A549 (cell line): ENCODE data around the gene CASTOR1.

Experiments
- BCL3 ChIP-seq: fragments of >200 bp; sonication (Bioruptor Twin); formaldehyde crosslinking; IDR thresholded peaks from 3 replicates; pipeline ENCODE4 v1.6.1; 2016
- CBX8 ChIP-seq: fragments of 200-600 bp; sonication (generic); IDR thresholded peaks from 2 replicates; pipeline ENCODE4 v1.6.1; 2016
- EP300 ChIP-seq, 2 experiments: fragments of >200 bp; sonication (Bioruptor Twin); formaldehyde crosslinking; IDR thresholded peaks; 2 replicates in 1 of 2; 3 replicates in 1 of 2; pipeline ENCODE4 v1.6.1; 2016 to 2017
- HDAC2 ChIP-seq: fragments of 200-600 bp; sonication (generic); IDR thresholded peaks from 2 replicates; pipeline ENCODE4 v1.6.1; 2016
- MAFK ChIP-seq: fragments of 450-650 bp; IDR thresholded peaks from 2 replicates; pipeline ENCODE4 v1.6.1; 2014; ENCODE audit not compliant: partially characterized antibody
- MAX ChIP-seq: IDR thresholded peaks from 2 replicates; pipeline ENCODE4 v1.6.1; 2012
- POLR2A ChIP-seq: IDR thresholded peaks from 2 replicates; pipeline ENCODE4 v1.6.1; 2012; ENCODE audit warnings: mild to moderate bottlenecking, low read length
- RNF2 ChIP-seq: fragments of 200-600 bp; sonication (generic); IDR thresholded peaks from 2 replicates; pipeline ENCODE4 v1.6.1; 2016; ENCODE audit warnings: low read depth, mild to moderate bottlenecking, antibody characterized with exemption, moderate library complexity, borderline replicate concordance
- TF ChIP-seq, protein P1 (sequence below): fragments of >200 bp; sonication (Bioruptor Twin); formaldehyde crosslinking; IDR thresholded peaks from 3 replicates; pipeline ENCODE4 v1.5.1; 2016
- TF ChIP-seq, protein P2 (sequence below): fragments of 150-350 bp; IDR thresholded peaks from 2 replicates; pipeline ENCODE4 v1.6.1; 2014; ENCODE audit warnings: low read depth, mild to moderate bottlenecking, low read length

DNA sequence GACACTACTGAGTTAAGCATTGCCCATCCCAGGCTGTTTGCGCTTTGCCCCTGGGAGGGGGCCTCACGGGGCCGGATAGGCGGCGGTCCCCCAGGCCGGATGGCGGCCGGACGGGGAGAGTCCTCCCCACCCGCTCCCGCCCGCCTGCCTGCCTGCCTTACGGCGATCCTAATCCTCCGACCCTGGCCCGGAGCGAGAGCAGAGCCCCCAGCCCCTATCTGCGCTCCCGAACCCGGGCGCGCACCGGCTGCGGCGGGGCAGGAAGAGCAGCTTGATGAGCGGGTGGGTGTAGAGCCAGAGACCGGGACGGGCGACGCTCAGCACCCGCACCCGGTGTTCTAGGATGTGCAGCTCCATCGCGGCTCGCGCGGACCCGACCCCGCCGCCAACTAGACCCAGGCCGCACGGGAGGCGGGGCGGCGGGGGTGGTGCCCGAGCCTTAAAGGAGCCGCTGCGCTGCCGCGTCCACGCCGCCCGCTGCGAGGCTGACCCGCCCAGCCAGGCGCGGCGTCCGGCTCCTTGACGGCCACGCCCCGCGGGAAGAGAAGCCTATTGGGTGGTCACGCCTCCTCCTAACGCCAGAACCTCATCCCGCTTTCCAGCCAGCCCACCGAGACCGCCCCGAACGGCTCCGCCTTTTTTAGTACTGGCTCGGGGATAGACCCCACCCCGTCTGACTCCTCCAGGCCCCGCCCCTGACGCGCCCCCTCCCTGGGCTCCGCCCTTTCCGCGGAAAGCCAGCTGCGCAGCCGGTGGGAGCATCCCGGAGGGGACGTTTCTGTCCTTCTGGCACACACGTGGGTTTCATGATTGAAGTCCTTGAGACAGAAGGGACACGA, at the start of gene CASTOR1:
- TF ChIP-seq, protein P1, sequence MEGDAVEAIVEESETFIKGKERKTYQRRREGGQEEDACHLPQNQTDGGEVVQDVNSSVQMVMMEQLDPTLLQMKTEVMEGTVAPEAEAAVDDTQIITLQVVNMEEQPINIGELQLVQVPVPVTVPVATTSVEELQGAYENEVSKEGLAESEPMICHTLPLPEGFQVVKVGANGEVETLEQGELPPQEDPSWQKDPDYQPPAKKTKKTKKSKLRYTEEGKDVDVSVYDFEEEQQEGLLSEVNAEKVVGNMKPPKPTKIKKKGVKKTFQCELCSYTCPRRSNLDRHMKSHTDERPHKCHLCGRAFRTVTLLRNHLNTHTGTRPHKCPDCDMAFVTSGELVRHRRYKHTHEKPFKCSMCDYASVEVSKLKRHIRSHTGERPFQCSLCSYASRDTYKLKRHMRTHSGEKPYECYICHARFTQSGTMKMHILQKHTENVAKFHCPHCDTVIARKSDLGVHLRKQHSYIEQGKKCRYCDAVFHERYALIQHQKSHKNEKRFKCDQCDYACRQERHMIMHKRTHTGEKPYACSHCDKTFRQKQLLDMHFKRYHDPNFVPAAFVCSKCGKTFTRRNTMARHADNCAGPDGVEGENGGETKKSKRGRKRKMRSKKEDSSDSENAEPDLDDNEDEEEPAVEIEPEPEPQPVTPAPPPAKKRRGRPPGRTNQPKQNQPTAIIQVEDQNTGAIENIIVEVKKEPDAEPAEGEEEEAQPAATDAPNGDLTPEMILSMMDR: no peak
- TF ChIP-seq POLR2A (peak; percentile 36; the same call in 1 of the 2 replicates), MAX (peak; percentile 24; the same call in 1 of the 2 replicates), RNF2 (no peak), EP300 (IDR thresholded peaks at IDR 0.05) (no peak), MAFK (no peak), CBX8 (no peak), BCL3 (no peak), HDAC2 (no peak)
- TF ChIP-seq, protein P2, sequence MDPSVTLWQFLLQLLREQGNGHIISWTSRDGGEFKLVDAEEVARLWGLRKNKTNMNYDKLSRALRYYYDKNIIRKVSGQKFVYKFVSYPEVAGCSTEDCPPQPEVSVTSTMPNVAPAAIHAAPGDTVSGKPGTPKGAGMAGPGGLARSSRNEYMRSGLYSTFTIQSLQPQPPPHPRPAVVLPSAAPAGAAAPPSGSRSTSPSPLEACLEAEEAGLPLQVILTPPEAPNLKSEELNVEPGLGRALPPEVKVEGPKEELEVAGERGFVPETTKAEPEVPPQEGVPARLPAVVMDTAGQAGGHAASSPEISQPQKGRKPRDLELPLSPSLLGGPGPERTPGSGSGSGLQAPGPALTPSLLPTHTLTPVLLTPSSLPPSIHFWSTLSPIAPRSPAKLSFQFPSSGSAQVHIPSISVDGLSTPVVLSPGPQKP: no peak
